ENCODE results near the gene BPIFB4. TPM values are rescaled to one million over a fixed set of nuclear protein-coding genes. Genes with fewer than 3 reads are reported as not detected.

BPIFB4 gene
- polyA plus RNA-seq, 1 of the 3 experiments (the other 2 are of a cell fraction) = not detected

GRCh38 chr20:33062825-33063149 is 16.7 kb upstream of the BPIFB4 start (continued):
- no peak for TF ChIP-seq USF2 (IDR thresholded peaks at IDR 0.05; ENCODE audit: borderline replicate concordance, low read depth, low read length)

- H2AFZ ChIP-seq (ENCODE audit: low read depth) = no peak overlapping the region
- no peaks in the 10 kb centered on the region for H3K9me3 ChIP-seq
- H3K4me3 ChIP-seq (ENCODE audit: low read depth in 2 of 2, low read length in 1 of 2) = no peak overlapping the region
- CTCF ChIA-PET = interaction anchor here (1.1 kb wide), 1 partner anchor 149 kb away, joined by 3 read pairs; no protein-coding TSS in a partner anchor
- no peaks in the 10 kb centered on the region for H3F3A ChIP-seq (replicated peaks; ENCODE audit: insufficient read depth)
- DNase-seq = no peak
- H3K9me2 ChIP-seq = no peaks in the 10 kb centered on the region
- H3K4me2 ChIP-seq = no peak overlapping the region
- no peaks in the 10 kb centered on the region for H3K4me1 ChIP-seq (ENCODE audit: control insufficient read depth in 1 of 2, insufficient read depth in 2 of 2, low read depth in 1 of 2, low read length in 1 of 2)
- no peak overlapping the region for H3K27ac ChIP-seq (ENCODE audit: low read depth in 2 of 2, low read length in 1 of 2)
- H3K36me3 ChIP-seq (replicated peaks in 1 of 2; ENCODE audit: control insufficient read depth in 1 of 2, insufficient read depth in 2 of 2, low read length in 1 of 2) = no peaks in the 10 kb centered on the region
- no peaks in the 10 kb centered on the region for H3K79me2 ChIP-seq (ENCODE audit: insufficient read depth)
- 37% methylated on average over 4 of the region's 6 CpGs for WGBS (ENCODE audit: low lambda C conversion rate)
- no peak overlapping the region for H3K9ac ChIP-seq
- POLR2A ChIA-PET = no interaction called here
- no peaks in the 10 kb centered on the region for H4K20me1 ChIP-seq (ENCODE audit: insufficient read depth)
- TF ChIP-seq POLR2AphosphoS5 (IDR thresholded peaks at IDR 0.05; ENCODE audit: low read depth, low read length) (no peak), TEAD4 (IDR thresholded peaks at IDR 0.05; ENCODE audit: borderline replicate concordance, insufficient read depth) (no peak), CHD2 (IDR thresholded peaks at IDR 0.05; ENCODE audit: low read length, partially characterized antibody) (no peak), EP300 (IDR thresholded peaks at IDR 0.05; ENCODE audit: borderline replicate concordance in 1 of 2, low read depth in 1 of 2, low read length in 1 of 2) (no peak), MAX (IDR thresholded peaks at IDR 0.05; ENCODE audit: low read depth) (no peak), TCF12 (IDR thresholded peaks at IDR 0.05) (no peak), YY1 (IDR thresholded peaks at IDR 0.05; ENCODE audit: low read depth) (no peak), REST (IDR thresholded peaks at IDR 0.05; ENCODE audit: low read depth, low read length) (no peak), RAD21 (IDR thresholded peaks at IDR 0.05; ENCODE audit: low read length) (no peak), USF1 (IDR thresholded peaks at IDR 0.05; ENCODE audit: borderline replicate concordance, low read depth) (no peak)
- H3K27me3 ChIP-seq (ENCODE audit: insufficient read depth) = peaks cover 23% of the 10 kb centered on the region; the same call in 1 of the 2 replicates
Measured at GRCh38 chr20:33063271-33063670, 16.2 kb upstream of the BPIFB4 start.
